Tibial nerve (tissue), 3 donors: ENCODE measurements around the gene ASH1L.

ENCODE experiments used
- POLR2A ChIP-seq, 2 donors: fragments of 450-650 bp; IDR thresholded peaks; one replicate each; pipeline ENCODE4 v1.6.1; 2017; ENCODE audit warnings: antibody characterized with exemption in 2 of 2, mild to moderate bottlenecking in 2 of 2, moderate library complexity in 2 of 2
- TF ChIP-seq, protein P1 (sequence below), 5 experiments: fragments of 200-600 bp in 3 of 5; fragments of 450-650 bp in 2 of 5; sonication (generic) in 3 of 5; IDR thresholded peaks; one replicate each; pipeline ENCODE4 v1.5.1; 2016 to 2019; ENCODE audit warnings: antibody characterized with exemption in 5 of 5, mild to moderate bottlenecking in 3 of 5, moderate library complexity in 2 of 5

DNA sequence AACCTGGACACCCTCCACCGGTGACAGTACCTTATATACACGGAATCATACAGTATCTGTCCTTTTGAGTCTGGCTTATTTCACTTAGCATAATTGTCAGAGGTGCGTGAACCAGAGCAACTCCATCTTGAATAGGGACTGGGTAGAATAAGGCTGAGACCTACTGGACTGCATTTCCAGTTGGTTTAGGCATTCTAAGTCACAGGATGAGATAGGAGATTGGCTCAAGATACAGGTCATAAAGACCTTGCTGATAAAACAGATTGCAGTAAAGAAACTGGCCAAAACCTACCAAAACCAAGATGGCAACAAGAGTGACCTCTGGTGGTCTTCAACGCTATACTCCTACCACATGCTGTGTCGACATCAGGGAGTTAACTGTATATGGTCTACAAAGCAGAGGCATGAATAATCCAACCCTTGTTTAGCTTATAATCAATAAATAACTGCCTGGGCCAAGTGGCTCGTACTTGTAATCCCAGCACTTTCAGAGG lies 255.3 kb downstream of the ASH1L start:
- no peak for TF ChIP-seq POLR2A (IDR thresholded peaks at IDR 0.05)
- TF ChIP-seq, protein P1, sequence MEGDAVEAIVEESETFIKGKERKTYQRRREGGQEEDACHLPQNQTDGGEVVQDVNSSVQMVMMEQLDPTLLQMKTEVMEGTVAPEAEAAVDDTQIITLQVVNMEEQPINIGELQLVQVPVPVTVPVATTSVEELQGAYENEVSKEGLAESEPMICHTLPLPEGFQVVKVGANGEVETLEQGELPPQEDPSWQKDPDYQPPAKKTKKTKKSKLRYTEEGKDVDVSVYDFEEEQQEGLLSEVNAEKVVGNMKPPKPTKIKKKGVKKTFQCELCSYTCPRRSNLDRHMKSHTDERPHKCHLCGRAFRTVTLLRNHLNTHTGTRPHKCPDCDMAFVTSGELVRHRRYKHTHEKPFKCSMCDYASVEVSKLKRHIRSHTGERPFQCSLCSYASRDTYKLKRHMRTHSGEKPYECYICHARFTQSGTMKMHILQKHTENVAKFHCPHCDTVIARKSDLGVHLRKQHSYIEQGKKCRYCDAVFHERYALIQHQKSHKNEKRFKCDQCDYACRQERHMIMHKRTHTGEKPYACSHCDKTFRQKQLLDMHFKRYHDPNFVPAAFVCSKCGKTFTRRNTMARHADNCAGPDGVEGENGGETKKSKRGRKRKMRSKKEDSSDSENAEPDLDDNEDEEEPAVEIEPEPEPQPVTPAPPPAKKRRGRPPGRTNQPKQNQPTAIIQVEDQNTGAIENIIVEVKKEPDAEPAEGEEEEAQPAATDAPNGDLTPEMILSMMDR (IDR thresholded peaks at IDR 0.05) = no peak
